GM12865 (cell line): ENCODE data around the gene ANKRD63.

Experiments
- DNase-seq: peaks from one replicate; pipeline ENCODE4 v3.0.0; 2010; ENCODE audit warnings: low read depth
- H3K4me3 ChIP-seq: 2 replicates; pipeline ENCODE4 v1.5.1; 2011; ENCODE audit warnings: mild to moderate bottlenecking, low read depth, low read length, control low read depth
- TF ChIP-seq, protein P1 (sequence below): IDR thresholded peaks from 2 replicates; pipeline ENCODE4 v1.5.1; 2011; ENCODE audit warnings: low read length, control low read depth, low read depth, inconsistent platforms; ENCODE audit not compliant: insufficient read depth; ENCODE audit errors: missing control alignments

ANKRD63 gene

DNA sequence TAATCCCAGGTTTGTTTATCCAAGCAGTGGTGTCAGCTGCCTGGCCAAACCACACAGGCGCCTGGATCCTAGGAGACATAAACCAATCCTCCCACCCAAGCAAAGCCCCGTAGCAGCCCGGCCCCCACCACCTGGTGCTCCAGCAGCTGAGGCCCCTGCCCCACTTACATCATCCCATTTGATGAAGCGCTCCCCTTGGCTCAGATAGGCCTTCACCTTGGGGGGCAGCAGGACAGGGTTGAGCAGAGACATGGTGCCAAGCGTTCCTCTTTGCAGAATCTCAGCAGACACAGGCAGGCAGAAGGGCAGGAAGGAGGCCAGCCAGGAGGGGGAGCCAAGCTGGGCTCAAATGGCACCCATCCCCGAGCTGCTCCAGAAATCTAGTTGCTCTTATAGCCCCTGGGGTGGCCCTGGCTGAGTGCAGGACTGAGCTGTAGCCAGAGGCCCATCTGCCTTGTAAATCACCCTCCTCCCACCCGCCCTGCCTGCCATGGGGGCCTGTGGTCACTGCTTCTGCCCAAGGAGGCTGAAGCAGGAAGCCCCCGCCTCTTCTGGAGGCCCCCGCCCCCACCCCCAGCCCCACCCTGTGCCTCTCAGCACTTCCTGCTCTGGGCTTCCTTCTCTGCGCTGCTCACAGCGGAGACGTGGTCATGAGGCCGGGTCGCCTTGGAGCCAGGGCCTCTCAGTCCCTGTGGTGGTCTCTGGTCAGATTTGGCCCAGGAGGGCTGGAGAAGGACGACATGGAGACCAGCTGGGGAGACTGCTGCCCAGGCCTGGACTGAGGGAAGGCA lies 24.8 kb upstream of the ANKRD63 start, which contains the start of gene PLCB2:
Gene PLCB2, minus strand, starts transcription at position 515 of the 791 bp plus-strand sequence. Its CDS starts 263 bp downstream, at position 252.
- TF ChIP-seq, protein P1, sequence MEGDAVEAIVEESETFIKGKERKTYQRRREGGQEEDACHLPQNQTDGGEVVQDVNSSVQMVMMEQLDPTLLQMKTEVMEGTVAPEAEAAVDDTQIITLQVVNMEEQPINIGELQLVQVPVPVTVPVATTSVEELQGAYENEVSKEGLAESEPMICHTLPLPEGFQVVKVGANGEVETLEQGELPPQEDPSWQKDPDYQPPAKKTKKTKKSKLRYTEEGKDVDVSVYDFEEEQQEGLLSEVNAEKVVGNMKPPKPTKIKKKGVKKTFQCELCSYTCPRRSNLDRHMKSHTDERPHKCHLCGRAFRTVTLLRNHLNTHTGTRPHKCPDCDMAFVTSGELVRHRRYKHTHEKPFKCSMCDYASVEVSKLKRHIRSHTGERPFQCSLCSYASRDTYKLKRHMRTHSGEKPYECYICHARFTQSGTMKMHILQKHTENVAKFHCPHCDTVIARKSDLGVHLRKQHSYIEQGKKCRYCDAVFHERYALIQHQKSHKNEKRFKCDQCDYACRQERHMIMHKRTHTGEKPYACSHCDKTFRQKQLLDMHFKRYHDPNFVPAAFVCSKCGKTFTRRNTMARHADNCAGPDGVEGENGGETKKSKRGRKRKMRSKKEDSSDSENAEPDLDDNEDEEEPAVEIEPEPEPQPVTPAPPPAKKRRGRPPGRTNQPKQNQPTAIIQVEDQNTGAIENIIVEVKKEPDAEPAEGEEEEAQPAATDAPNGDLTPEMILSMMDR: peak; percentile 56
- peak; percentile 76 for DNase-seq
- H3K4me3 ChIP-seq: peak within 1 kb of the TSS; percentile 84

DNA sequence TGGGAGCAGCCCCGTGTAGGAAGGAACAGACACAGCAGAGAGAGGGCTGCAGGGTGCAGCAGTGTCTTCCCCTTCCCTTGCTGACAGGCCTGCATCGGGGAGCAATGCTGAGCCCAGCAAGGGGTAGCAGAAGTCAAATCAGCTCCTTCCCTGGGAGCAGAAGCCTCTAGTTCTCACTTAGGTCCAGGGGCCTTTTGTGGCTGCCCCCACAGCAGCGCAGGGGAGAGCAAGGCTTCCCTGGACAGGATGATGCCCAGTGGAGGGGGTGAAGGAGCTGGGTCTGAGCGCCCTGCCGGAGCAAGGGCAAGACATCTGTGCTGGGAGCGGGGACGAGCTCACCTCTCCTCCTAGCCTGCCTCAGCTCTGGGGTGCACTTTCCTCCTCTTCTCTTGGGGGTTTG lies 24.0 kb upstream of the ANKRD63 start:
- no peak for DNase-seq
- TF ChIP-seq, protein P1: no peak
- H3K4me3 ChIP-seq: peak overlapping the region; percentile 84

DNA sequence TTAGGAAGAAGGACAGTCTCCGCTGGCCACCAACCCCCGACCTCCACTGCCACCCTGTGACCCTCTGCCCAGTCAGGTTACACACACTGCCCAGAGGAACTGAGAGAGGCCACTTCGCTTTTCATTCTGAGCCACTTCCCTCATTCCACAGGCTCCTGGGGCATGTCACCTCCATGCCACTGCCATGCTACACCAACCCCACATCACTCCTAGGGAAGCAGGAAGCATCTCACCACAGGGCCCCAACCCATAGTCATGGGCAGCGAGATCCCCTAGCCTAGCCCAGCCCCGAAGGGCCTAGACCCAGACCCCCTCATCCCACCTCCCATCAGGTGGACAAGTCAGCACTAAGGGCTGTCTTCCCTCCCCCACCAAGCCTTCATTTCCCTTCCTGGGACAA lies 23.5 kb upstream of the ANKRD63 start:
- peak overlapping the region; percentile 84 for H3K4me3 ChIP-seq
- TF ChIP-seq, protein P1: no peak
- DNase-seq: no peak

DNA sequence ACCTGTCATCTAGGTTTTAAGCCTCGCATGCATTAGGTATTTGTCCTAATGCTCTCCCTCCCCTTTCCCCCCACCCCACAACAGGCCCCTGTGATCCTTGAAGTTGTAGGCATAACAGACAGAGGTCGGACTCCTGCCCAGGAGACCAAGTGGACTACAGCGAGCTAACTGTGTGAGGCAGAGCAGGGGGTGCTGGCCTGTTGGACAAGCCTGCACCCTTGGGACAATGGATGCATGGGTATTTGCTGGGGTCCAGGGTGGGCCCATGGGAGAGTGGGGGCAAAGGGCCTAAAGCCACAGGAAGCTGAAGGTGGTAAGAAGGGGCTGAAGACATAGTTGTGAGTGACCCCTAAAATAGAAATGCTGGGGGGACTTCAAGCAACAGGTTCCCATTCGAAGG lies 22.4 kb upstream of the ANKRD63 start:
- H3K4me3 ChIP-seq: no peak overlapping the region
- TF ChIP-seq, protein P1: no peak
- DNase-seq: no peak

DNA sequence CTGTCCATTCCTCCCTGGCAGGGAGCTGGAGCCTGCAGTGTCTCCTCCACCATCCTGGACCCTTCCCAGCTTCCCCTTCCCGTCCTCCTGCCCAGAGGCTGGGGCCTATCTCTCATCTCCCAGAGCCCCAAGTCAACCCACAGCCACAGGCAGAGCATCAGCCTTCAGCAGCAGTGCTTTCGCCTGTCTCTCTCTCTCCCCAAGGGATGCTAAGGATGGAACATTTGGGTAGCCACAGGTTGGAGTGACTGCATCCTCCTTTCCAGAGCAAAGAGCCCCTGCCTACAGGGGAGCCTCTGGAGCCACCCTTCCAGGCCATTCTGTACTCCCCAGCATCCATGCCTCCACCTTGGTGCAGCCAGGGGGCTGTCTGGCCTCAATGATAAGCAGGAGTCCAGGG lies 20.7 kb upstream of the ANKRD63 start:
- TF ChIP-seq, protein P1: no peak
- no peak for DNase-seq
- H3K4me3 ChIP-seq: no peak overlapping the region

DNA sequence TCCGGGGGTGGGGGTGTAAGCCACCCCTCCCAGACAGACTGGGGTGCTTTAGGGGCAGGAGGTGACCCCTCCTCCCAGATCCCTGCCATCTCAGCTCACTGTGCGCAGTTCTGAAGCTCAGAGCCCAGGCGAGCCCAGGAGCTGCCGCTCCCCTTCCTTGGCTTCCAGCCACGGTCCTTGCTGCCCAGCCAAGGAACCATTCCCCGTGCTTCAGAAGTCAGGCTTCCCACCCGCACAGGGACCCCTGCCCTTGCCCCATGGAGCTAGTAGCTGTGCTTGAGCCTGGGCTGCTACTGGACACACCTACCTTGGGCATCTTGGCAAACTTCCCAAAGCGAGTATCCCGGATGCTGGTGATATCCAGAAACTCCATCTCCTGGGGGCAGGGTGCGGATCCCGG lies 20.1 kb upstream of the ANKRD63 start:
- DNase-seq: no peak
- TF ChIP-seq, protein P1: no peak
- no peak overlapping the region for H3K4me3 ChIP-seq

DNA sequence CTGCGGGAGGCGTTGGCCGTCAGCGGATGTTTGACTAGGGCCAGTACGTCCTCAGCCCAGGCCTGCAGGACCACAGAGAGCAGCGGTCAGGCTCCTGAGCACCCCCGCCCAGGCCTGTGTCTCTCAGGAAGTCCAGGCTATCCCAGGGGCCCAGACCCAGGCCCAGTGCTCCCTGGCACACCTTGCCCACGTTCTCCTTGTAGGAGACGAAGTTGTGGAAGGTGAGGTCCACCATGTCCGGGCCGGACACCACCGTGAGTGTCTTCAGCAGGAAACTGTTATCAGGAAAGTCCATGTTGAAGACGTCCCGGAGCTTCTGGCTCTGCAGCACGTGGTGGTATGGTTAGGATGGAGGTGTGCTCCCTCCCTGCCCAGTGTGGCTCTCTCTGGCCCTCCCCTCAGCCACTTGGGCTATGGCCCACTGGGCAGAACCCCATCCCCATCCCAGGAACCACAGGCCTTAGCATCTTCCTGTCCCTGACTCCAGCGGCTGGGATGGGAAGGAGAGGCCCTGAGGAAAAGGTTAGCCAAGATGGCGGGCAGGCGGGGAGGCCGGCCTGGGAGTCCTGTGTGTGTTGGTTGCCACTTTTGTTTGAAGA lies 19.5 kb upstream of the ANKRD63 start:
- TF ChIP-seq, protein P1: no peak
- H3K4me3 ChIP-seq: no peak overlapping the region
- DNase-seq: no peak
